ENCODE data around the gene SAT2. TPM values are rescaled to one million over a fixed set of nuclear protein-coding genes. Genes with fewer than 3 reads are reported as not detected.

SAT2 gene
- total RNA-seq, 1 experiment from 2014 or later: 52.0 TPM

DNA sequence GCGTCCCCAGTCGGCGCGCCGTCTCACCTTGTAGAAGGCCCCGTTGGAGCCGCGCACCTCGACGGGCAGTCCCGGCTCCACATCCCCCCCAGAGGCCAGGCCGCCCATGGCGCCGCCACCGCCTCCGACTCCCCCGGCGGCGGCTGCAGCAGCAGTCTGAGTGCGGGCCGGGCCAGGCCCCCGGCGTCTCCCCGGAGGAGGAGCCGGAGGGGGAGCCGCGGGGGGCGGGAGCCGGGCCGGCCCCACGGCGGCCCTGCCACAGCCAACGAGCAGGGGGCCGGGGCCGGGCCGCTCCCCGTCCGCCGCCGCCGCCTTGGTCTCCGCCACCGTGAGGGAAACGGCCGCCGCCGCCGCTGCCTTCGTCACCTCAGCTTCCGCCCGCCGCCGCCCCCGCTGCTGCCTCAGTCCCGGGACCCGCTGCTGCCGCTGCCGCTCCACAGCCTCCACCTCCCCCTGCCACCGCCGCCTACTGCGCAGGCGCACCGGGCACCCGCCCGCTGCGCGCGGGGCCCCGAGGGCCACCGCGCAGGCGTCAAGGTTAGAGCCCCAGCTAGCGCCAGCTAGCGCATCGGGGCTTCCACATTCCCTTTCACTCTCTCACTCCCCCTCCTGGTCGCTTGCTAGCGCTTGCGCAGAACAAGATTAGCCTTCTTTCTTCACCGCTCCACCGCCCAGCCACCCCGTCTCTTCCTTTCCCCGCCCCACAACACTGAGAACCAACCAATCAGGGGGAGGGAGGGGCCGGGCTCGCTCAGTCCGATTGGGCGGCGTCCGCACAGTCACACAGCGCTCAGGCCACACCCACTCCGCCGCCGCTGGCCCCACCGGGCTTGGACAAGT lies 13.0 kb downstream of the SAT2 start, which contains the start of gene FXR2:
Gene FXR2, minus strand, starts transcription at position 473 of the 840 bp plus-strand sequence. Its CDS starts 365 bp downstream, at position 108.
- Histone ChIP-seq H3K9me3 (ENCODE audit: insufficient read depth, low read depth) (no peaks in the 10 kb centered on the region), H3K4me2 (peak within 1 kb of the TSS; percentile 76), H3K79me2 (ENCODE audit: low read depth) (peaks cover 44% of the 10 kb centered on the region), H3K4me3 (peak within 1 kb of the TSS; percentile 89), H3K9me2 (ENCODE audit: insufficient read depth) (no peaks in the 10 kb centered on the region), H3K27me3 (ENCODE audit: insufficient read depth, low read depth) (no peaks in the 10 kb centered on the region), H3K36me3 (ENCODE audit: low read depth) (no peaks in the 10 kb centered on the region), H4K20me1 (ENCODE audit: insufficient read depth) (no peaks in the 10 kb centered on the region; the same call in 1 of the 2 replicates), H2AFZ (peak within 1 kb of the TSS; percentile 71), H3K27ac (peak within 1 kb of the TSS; percentile 73), H3K4me1 (replicated peaks; ENCODE audit: insufficient read depth) (peaks cover 22% of the 10 kb centered on the region), H3F3A (ENCODE audit: insufficient read depth, low read depth) (no peaks in the 10 kb centered on the region)
- ChIA-PET CTCF (interaction anchor here (0.5 to 1.6 kb wide), 11 partner anchors 12 to 210 kb away, joined by 3 to 9 read pairs (median 6); partner anchors contain the start of gene TP53), POLR2A (ENCODE audit: unreplicated experiment) (interaction anchor here (0.5 to 1.4 kb wide), 18 partner anchors 9 to 574 kb away, joined by 3 to 22 read pairs (median 6); partner anchors contain the start of genes ALOX12B, MPDU1, PLSCR3 and SAT2)
- peak; percentile 94 to 100 for DNase-seq
- intact Hi-C loops (cut with micrococcal nuclease; ENCODE audit: unreplicated experiment): loop anchor here (1.0 to 2.0 kb wide), 3 partner anchors 24 to 72 kb away; partner anchors contain the start of gene SOX15
- no TSS peak for BruUV-seq (replicated peaks)
- TF ChIP-seq, protein P1, sequence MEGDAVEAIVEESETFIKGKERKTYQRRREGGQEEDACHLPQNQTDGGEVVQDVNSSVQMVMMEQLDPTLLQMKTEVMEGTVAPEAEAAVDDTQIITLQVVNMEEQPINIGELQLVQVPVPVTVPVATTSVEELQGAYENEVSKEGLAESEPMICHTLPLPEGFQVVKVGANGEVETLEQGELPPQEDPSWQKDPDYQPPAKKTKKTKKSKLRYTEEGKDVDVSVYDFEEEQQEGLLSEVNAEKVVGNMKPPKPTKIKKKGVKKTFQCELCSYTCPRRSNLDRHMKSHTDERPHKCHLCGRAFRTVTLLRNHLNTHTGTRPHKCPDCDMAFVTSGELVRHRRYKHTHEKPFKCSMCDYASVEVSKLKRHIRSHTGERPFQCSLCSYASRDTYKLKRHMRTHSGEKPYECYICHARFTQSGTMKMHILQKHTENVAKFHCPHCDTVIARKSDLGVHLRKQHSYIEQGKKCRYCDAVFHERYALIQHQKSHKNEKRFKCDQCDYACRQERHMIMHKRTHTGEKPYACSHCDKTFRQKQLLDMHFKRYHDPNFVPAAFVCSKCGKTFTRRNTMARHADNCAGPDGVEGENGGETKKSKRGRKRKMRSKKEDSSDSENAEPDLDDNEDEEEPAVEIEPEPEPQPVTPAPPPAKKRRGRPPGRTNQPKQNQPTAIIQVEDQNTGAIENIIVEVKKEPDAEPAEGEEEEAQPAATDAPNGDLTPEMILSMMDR (conservative IDR thresholded peaks at IDR 0.05): peak; percentile 54; the same call in 1 of the 2 replicates
- TF ChIP-seq EZH2 (IDR thresholded peaks at IDR 0.05; ENCODE audit: low read depth): no peak

DNA sequence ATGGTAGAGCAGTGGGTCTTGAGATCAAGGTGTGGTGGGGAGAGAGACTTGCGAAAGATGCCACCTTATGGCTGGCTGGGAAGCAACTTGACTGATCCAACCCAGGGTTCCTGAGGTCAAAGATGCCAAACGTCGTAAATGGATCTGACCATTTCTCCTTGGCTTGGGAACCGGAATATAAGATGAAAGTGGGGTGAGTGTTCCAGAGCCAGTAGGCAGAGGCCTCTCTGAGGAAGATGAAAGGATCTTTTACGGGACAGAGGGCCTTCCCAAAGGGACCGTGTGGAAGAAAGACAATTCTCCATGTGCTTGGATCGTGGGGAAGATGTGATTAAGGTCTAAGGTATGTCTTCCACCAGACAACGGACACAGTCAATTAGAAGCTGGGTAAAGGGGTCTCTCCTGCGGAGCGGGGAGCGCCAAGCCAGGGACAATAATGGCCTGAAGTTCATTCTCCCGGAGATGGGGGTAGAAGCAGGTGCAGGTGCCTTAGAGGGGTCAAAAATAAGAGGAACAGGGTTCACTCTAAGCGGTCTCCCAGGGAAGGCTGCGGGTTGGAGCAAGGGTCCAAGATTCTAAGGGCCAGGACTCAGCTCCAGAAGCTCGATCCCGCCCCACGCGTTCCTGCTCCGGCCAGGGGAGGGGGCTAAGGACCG lies 13.7 kb downstream of the SAT2 start:
- Histone ChIP-seq H3K27me3 (ENCODE audit: insufficient read depth, low read depth) (no peaks in the 10 kb centered on the region), H3K4me2 (peak overlapping the region; percentile 76), H4K20me1 (ENCODE audit: insufficient read depth) (no peaks in the 10 kb centered on the region; the same call in 1 of the 2 replicates), H3K79me2 (ENCODE audit: low read depth) (peaks cover 51% of the 10 kb centered on the region), H3K27ac (peak overlapping the region; percentile 44), H3K9me2 (ENCODE audit: insufficient read depth) (no peaks in the 10 kb centered on the region), H3K9me3 (ENCODE audit: insufficient read depth, low read depth) (no peaks in the 10 kb centered on the region), H3K4me3 (peak overlapping the region; percentile 89), H3F3A (ENCODE audit: insufficient read depth, low read depth) (no peaks in the 10 kb centered on the region), H2AFZ (peak overlapping the region; percentile 24), H3K36me3 (ENCODE audit: low read depth) (no peaks in the 10 kb centered on the region), H3K4me1 (replicated peaks; ENCODE audit: insufficient read depth) (peaks cover 22% of the 10 kb centered on the region)
- DNase-seq: peak in 1 of 2 experiments; percentile 22
- no peak for TF ChIP-seq EZH2 (IDR thresholded peaks at IDR 0.05; ENCODE audit: low read depth)
- TF ChIP-seq, protein P1 (conservative IDR thresholded peaks at IDR 0.05): no peak
- POLR2A ChIA-PET (ENCODE audit: unreplicated experiment): interaction anchor here (0.6 to 0.7 kb wide), 2 partner anchors 73 to 228 kb away, joined by 3 to 13 read pairs; partner anchors contain the start of gene TP53
- intact Hi-C loops (cut with micrococcal nuclease; ENCODE audit: unreplicated experiment): loop anchor here (2.0 kb wide), 1 partner anchor 41 kb away; no protein-coding TSS in a partner anchor
- CTCF ChIA-PET: interaction anchor here (0.5 to 1.6 kb wide), 4 partner anchors 12 to 99 kb away, joined by 3 to 7 read pairs (median 3); partner anchors contain the start of gene TP53
- TSS peak; percentile 46 for BruUV-seq (replicated peaks)

DNA sequence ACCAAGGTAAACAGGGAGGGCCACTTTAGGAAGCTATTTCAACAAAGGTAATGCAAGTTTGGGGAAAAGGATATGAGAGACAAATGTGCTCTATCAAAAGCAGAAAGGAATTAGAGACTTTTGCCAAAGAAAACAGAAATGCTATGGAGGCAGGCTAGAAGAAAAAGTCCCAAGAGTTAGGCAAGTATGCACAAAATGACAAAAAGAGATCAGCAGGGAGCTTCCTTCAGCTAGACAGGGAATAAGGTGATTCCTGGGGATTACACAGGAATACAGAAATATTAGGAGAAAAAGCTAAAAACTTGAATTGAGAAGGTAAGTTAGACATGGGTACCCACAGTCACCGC lies 15.4 kb downstream of the SAT2 start:
- POLR2A ChIA-PET (ENCODE audit: unreplicated experiment): interaction anchor here (0.5 to 0.6 kb wide), 3 partner anchors 13 to 804 kb away, joined by 5 to 8 read pairs (median 6); no protein-coding TSS in a partner anchor

More for the DNA sequence above, 15.4 kb downstream of the SAT2 start:
- H3F3A ChIP-seq (ENCODE audit: insufficient read depth, low read depth): no peaks in the 10 kb centered on the region
- no peaks in the 10 kb centered on the region; the same call in 1 of the 2 replicates for H4K20me1 ChIP-seq (ENCODE audit: insufficient read depth)
- H3K4me2 ChIP-seq: peak overlapping the region; percentile 76
- intact Hi-C loops (cut with micrococcal nuclease; ENCODE audit: unreplicated experiment): no loop called here
- H3K4me1 ChIP-seq (replicated peaks; ENCODE audit: insufficient read depth): peaks cover 22% of the 10 kb centered on the region
- DNase-seq: no peak
- H3K9me3 ChIP-seq (ENCODE audit: insufficient read depth, low read depth): no peaks in the 10 kb centered on the region
- no TSS peak for BruUV-seq (replicated peaks)
- H3K36me3 ChIP-seq (ENCODE audit: low read depth): no peaks in the 10 kb centered on the region
- no peak overlapping the region for H2AFZ ChIP-seq
- no peak for TF ChIP-seq EZH2 (IDR thresholded peaks at IDR 0.05; ENCODE audit: low read depth)
- TF ChIP-seq, protein P1 (conservative IDR thresholded peaks at IDR 0.05): no peak
- H3K4me3 ChIP-seq: no peak overlapping the region
- no peak overlapping the region for H3K27ac ChIP-seq
- H3K79me2 ChIP-seq (ENCODE audit: low read depth): peaks cover 53% of the 10 kb centered on the region
- no peaks in the 10 kb centered on the region for H3K9me2 ChIP-seq (ENCODE audit: insufficient read depth)
- CTCF ChIA-PET: interaction anchor here (1.4 kb wide), 1 partner anchor 21 kb away, joined by 3 read pairs; no protein-coding TSS in a partner anchor
- no peaks in the 10 kb centered on the region for H3K27me3 ChIP-seq (ENCODE audit: insufficient read depth, low read depth)

Data from PC-9 (cell line).